Putamen (tissue), 1 donor: ENCODE data around the gene KPNB1.

Experiments
- DNase-seq: peaks from one replicate; pipeline ENCODE4 v3.0.0-alpha.2; 2016; ENCODE audit warnings: low spot score

The KPNB1 gene

DNA sequence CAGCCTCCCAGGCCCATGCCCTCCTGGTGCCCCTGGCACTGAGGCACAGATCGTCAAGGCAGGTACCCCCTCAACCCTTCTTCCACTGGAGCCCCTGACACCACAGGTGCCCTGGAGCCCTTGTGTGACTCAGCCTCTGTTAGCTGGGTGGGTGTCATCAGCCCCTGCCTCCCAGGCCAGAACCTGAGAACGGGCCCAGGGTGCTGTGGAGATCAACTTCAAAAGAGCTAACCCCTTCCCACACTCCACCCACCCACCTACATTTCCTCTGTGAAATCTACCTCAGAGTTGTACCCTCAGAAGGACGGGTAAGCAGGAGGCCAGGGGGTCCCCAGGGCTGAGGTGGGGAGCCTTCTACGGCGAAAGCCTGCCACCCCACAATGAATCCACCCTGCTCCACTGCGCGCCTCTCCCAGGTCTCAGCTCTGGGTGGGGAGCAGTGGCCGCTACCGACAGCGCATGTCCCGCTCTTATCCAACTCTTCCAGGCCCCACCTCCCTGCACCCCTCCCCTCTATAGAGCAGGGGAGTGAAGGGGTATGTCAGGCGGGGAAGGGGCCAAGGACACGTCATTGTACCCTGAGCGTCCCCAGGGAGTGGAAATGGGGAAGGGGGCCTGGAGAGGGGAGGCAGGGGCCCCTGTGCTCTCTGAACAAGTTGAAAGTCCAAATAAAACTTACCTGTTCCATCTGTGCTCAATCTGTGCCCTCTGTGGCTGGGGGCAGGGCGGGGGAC, 61.8 kb downstream of the KPNB1 start:
- no peak for DNase-seq

DNA sequence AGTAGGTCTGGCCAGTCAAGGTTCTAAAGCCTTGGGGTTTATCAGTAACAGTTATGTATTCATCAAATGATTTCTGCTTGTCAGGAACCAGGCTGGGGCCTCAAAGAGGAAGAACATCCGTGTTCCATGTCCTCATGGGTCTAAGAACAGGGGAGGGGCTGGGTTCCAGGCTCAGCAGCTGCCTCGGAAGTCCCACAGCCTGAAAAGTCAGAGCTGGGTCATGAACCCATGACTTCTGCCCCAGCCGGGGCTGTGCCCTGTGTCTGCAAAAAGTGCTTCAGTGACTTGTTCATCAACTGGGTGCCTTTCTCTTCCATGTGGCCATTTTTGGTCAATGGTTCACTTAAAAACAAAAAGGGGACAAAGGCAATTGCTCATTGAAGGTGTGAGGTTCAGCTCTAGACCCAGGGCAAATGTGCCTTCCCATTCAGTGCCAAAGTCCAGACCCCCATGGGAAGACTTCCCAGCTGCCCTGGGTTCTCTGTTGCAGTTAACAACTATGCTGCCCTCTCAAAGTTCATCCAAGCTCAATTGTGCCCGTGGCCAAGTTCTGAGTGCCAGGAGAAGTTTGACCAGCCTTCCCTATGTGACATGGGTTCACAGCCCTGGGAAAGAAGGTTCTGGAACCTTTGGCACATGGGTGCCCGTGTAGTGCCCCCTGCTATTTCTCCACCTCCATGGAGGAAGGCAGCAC, 62.8 kb downstream of the KPNB1 start:
- DNase-seq, result no peak

DNA sequence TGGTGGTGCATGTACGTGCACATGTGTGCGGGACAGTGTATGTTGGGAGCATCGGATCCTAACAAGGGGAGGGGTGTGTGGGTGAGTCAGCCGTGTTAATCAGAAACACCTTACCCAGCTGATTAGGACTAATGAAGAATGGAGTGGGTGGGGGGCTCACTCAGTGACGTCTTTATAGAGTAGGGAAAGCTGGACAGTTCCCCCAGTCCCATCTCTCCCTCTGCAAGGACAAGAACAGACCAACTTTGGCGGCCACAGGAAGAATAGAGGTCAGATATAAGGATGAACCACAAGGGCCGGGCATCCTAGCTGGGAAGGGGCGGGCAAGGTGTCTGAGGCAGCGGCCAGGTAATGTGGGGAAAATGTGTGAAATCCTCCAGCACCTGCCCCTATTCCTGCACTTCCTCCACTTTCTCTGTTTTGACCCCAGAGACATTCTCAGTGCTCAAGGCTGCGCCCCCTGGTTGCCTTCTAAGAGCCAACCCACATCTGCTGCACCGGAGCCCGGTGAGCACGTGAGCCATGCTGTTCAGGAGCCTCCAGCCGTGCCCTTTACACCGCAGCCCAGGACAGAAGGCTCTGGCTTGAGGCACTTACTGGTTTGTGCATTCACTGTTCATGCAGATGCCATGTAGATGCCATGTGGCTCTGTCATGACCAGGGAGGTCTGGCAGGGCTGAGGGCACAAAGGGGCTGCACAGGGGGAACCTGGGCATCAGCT, 64.4 kb downstream of the KPNB1 start:
- no peak for DNase-seq

DNA sequence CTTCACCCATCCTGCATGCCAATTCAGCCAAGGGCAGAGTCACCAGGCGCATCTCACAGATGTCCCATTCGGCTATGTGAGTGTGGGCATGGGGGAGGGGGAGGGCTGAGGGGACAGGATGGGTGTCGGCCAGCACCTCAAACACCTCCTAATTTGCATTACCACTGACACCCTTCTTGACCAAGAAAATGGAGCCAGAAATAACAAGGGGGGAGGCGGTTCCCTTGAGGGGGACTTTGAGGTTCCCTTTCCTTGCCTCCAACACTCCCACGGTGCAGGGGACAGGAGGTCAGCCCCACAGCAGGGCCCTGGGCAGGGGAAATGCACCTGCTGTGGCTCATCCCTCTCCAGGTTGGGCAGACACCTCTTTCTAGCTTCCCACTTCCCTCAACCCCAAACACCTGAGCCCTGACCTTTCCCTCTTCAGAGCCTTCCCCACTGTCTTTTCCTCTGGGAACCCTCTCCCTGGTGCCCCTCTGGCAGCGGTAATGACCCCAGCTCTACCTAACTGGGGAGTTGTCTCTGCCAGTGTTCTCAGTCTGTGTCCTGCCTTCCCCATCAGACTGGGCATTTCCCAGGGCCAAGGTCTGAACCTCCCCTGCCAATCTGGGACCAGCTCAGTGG, 65.2 kb downstream of the KPNB1 start:
- no peak for DNase-seq

DNA sequence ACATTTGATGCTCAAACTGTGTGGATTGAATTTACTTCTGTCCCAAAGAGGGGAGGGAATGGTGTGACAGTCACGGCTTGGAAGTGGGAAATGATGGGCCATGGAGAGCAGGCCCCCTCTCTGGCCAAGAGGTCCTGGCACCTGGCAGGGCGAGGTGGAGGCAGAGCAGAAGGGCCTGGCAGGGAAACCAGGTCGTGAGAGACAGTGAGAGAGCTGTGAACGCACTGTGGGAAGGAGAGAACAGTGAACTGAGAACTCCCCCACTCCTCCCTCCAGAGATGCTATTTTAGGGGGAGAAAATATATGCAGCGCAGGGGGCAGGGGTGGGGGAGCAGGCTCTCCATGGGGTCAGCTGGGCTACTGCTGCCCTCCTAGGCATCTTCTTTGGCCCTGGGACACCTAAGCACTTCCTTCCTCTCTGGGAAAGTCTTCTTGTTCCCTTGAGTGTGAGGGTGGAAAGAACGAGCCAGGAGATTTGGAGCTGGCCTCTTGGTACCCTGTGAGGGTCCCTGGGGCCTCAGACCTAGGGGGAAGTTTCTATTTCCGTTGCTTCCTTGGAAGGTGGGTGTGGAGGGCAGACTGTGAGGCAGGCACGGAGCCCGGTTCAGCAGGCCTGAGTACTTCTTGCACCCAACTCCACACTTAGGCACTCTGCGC, 66.1 kb downstream of the KPNB1 start:
- no peak for DNase-seq

DNA sequence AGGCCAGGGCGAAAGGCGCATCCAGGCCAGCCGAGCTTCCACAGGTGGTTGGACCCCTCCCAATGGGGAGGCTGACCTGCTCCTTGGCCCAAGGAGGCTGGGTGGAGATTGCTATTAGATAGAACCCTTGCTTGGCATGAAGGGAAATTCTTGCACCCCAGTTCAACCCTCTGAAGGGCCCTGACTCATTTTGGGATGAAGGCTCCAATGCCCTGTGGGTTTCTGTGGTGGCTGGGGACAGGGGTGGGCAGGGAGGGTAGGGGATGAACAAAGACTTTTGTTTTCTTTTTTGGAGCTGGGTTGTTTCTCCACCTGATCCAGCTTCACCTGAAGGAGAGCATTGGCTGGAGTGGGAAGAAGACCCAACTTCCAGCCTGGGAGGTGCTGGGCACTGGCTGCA, 66.7 kb downstream of the KPNB1 start:
- no peak for DNase-seq

DNA sequence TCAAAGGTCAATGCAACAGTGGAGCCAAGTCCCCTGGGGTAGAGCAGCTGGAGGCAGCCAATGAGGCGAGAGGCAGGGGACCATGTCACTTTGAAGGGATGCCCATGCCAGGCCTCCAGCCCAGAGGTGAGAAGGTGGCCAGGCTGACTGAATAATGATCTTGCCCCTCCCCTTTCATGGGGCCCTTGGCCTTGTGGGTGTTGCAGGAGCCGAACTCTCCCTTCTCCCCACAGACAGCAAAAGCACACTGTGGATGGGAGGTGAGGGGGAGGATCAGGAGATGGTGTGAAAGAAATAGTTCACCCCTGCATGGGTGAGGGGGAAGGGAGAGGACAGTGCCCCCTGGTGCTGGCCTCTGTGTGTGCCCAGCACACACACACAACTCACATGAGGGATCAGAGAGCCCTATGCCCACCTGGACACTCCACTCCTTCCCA, 67.6 kb downstream of the KPNB1 start:
- DNase-seq, result no peak

DNA sequence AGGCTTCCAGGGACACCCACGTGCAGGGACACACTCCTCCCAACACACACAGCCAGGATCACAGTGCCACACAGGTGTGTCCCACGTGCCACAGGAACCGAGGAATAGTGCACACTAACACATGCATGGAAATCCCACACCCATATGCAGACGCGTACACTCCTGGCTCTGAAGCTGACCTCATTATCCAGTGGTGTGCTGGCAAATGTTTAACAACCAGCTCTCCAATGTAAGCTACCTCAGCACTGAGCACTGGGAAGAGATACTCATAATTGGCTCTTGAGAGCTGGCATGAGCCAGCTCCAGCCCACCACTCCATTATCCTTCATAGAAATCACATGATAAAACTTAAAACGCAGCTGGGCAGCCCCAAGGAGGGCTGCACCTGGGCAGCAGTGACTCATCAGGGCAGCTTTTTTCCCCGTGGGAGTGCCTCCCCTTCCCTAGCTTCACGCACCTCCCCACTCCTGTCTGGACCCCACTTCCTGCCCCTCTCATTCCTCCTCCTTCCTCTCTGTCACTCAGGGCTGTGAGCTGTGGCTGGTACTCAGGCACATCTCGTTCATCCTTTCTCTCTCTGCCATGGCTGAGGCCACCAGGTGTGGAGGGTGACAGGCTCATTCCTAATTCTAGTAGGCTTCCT, 68.4 kb downstream of the KPNB1 start:
- no peak for DNase-seq

DNA sequence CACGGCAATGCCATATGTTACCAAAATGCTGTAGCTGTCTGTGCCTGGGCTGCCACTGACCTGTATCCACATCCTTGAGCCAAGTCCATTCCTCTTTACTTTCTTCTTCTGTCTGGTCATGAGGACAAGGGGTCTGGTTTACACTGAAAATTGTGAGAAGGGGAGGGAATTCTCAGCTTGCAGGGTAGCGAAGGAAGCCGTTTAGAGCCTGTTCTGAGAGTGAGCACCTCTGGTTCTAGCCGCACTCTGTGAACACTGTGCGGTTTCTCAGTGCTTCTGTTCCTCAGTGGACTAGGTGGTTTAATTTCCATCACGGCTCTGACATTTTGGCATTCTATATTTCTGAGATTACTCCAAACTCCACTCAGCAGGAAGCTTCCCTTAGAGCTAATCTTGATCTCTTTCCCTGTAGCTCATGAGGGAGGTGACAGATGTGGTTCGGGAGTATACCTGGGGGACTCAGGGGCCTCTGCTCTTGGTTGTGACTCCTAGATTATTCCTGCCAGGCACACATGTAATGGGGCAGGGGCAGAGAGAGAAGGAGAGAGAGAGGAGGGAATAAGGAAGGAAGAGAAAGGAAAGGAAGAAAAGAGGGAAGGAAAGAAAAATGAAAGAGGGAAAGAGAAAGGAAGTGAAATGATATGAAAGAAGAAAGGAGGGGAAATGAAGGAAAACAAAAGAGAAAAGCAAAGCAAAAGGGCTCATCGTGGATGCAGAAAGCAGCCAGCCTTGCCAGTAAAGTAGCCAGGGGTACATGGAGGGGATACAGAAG, 69.1 kb downstream of the KPNB1 start:
- DNase-seq, result no peak

DNA sequence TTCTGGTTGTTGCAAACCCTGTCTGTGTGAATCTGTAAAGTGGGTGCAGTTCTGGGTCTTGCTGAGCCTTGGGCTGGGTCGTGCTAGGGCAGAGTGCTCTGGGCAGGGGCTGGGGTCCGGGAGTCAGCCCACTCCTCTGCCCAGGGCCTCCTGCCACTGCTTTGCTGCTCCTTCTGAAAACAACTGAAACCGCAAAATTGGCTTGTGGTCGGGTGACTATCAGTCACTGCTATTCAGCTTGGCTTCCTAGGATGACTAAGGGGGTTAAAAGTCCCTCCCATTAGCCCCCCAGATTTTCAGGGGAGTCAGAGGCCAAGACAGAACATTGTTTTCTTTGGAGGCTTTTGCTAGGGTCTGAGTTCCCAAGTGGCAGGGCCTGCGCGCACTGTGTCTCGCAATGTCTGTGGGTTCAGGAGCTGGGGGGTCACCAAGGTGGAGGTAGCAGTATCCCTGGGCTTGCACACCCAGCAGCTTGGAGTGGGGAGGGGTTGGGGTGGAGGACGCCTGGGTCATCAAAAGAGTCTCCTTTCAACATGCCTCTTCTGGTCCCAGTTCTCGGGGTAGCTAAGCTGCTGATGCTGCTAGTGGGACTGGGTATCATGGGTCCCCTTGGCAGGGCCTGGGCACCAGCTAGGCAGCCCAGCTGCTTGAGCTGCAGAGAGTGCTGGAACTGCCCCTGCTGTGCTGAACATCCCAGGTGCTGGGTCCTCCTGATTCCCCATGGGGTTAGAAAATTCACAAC, 69.9 kb downstream of the KPNB1 start:
- no peak for DNase-seq

DNA sequence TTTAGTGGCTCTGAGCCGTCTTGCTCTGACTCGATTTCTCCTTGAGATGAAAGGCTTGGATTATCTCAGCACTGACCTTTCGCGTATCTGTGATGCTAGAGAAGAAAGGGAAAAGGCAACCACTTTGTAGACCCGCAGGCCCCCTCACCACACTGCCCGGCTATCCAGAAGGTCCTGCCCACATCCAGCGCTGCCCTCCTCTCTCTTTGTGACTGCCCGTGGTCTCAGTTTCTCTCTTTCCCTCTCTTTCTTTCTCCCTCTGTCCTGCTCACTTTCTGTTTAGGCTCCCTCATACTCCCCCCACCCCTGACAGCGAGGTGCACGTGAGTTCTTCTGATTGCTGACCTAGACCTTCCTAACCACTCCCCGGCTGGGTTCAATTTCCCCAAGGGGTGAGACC, 70.5 kb downstream of the KPNB1 start:
- no peak for DNase-seq

DNA sequence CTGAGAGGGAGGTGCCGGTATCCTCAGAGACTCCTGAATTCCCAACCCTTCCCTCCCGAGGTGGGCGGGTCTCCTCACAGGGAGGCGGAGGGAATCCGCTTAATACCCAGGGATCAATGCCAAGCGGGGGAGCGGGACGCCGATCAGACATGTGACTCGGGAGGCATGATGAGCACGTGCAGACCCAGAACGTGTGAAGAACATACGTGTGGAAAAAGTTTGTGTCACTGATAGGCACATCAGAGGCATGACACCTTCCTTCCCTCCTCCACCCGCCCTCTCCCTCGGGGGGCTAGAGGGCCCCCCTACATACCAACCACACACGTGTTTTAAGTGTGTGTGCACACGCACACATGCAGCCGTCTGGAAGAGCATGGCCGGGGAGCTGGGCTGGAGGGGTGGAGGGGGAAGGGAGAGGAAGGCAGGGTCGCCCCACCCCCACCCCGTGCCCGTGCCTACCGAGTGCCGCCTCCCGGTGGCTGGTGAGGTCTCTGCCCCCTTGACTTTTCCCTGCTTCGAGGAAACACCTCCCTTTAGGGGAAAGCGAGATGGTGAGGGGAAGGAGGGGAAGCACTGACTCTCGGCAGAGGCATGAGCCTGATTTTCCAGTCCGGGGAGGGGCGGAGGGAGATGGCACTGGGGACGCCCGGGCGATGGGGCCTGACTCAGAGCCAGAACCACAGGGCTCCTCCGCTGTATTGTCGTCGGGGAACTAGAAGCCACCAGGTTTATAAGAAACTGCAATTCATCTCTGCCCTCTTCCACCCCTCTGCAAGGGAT, 71.2 kb downstream of the KPNB1 start:
- DNase-seq, result no peak

DNA sequence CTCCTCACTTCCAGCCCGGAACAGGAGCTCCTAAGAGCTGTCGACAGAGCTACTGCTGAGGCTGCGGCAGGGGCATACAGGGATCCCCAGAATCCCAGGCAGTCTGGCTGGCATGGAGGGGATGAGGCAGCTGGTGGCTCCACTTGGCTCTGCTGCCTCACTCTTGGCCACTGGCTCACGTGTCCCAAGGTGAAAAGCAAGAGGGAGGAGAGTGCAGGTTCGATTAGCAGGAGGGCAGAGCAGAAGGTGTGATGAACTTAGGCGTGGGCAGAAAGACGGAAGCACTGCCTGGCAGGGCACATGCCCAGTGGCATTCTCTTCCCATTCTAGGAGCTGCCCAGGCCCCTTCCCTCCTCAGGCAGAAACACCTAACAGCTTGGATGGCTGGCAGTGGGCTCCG, 72.0 kb downstream of the KPNB1 start:
- no peak for DNase-seq

DNA sequence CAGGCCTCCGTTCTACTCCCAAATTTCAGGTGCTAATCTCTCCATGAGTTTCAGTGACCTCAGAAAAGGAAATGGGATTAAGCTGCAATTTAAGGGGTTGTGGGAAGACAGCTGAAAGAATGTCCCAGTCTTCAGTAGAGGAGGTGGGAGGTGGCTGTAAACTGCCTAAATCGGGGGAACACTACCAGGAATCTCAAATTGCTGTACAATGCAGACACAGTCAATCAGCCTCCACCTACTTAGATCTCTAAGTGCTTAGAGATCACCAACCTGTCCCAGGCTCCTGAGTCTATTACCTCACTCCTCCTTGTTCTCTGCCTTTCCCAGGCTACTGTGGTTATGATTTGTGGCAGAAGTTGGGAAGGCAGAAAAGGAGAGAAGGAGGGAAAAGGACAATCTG, 75.0 kb downstream of the KPNB1 start:
- peak; percentile 29 for DNase-seq

DNA sequence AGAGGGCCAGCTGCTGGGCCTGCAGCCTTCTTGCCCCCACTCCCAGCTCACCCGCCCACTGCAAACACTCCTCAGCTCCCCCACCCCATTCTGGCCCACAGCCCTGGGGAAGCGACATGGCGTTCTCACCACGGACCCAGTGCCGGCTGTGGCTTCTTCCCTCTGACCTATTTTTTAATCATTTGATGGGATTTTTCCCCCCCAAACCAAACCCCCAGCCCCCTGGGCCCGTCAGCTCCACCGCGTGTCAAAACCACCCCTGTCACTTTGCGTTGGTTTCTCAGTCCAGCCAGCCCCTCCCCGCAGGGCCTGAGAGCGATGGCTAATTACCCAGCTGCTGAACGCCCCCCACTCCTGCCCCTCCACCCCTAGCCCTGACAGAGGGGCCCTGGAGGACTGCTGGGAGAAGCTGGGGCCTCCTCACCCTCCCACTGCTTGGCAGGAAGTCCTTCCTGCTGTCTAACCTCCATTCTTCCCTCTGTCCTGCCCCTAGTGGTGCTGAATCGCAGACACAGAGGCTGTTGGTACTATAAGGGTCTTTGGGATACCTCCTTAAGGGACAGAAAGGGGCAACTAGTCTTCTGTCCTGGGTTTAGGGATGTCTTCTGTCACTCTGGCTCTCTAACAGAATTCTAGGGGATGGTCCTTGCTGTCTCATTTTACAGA, 75.9 kb downstream of the KPNB1 start:
- DNase-seq, result no peak

DNA sequence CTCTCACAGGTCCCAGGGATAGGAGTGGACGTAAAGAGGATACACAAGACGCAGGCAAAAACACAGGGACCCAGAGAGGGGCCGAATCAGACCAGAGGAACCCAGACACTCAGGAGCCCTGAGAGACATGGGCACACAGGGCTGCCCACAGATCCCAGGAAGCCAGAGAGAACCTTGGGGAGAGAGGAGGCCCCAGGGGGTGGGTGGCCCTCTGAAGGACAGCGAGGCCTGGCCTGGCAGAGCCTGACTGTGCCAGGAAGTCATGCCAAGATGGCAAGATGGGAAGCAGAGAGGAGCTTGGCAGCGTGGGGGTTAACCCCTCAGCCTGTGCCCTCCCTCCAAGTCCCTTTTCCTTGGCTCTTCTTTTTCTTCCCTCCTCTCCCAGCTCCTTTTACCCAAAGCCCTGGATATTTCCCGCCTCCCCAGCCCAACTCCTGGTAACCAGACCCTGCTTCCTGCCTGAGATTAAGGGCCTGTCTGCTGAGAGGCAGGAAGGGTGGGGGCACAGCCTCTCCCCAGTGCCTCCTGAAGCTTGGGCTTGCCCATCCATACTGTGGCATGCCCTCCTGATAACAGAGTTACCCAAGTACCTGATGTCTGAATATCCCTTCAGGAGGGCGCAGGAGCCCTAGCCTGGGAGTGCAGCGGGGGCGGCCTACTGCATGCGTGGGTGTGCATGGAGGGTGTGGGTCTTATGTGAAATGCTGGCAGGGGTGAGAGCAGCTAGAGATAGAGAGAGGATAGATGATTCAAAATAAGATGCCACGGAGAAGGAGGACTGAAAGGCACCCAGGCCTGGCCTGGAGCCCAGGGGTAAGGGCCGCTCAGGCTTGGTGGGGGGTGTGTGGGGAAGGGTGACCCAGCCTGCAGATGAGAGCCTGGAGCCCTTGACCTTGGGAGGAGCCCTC, 77.3 kb downstream of the KPNB1 start:
- no peak for DNase-seq

DNA sequence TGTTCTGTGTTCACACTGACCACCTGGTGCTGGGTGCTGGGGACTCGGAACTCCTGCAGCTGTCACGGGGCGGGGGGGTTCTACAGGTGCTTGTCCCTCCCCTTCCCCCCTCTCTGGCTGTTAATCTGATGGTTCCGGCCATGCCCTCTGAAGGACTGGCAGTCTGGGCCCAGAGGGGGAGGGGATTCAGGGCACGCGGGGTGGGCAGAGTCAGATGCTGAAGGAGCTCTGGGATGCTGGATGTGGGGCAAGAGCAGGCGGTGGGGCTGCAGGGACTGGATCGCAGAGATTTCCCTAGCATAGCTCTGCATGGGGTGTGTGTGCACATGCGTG, 78.0 kb downstream of the KPNB1 start:
- no peak for DNase-seq
